ENCODE results near the gene GALNT18. TPM values are rescaled to one million over a fixed set of nuclear protein-coding genes. Genes with fewer than 3 reads are reported as not detected.

Gene GALNT18
- total and polyA plus RNA-seq, 2 donors (not counting 3 experiments of a cell fraction or from before 2014, with no cell fraction given) = 0.17 to 0.18 TPM

GRCh38 chr11:11461473-11461872, 160.3 kb downstream of the GALNT18 start:
- Histone ChIP-seq H2AFZ (ENCODE audit: low read depth, low read length) (no peak overlapping the region), H3K9me3 (replicated peaks; ENCODE audit: control insufficient read depth, insufficient read depth, low read length) (no peaks in the 10 kb centered on the region), H3K9me1 (replicated peaks; ENCODE audit: control insufficient read depth, extremely low read depth, insufficient read depth, low read length) (no peaks in the 10 kb centered on the region), H3K4me1 (ENCODE audit: control insufficient read depth, extremely low read depth, insufficient read depth, low read length) (no peaks in the 10 kb centered on the region), H4K20me1 (replicated peaks; ENCODE audit: control insufficient read depth, extremely low read depth, insufficient read depth, low read length) (no peaks in the 10 kb centered on the region), H3K27ac (ENCODE audit: insufficient read depth, low read depth, low read length) (no peak overlapping the region), H3K79me2 (ENCODE audit: control insufficient read depth, insufficient read depth, low read length) (no peaks in the 10 kb centered on the region), H3K4me2 (ENCODE audit: insufficient read depth, low read length) (no peak overlapping the region), H3K9ac (replicated peaks; ENCODE audit: extremely low read depth, insufficient read depth, low read length) (no peak overlapping the region), H3K27me3 (ENCODE audit: control insufficient read depth in 2 of 2, insufficient read depth in 2 of 2, low read length in 2 of 2) (no peaks in the 10 kb centered on the region), H3K4me3 (replicated peaks in 1 of 3; ENCODE audit: insufficient read depth in 1 of 3, low read depth in 1 of 3, low read length in 3 of 3) (no peak overlapping the region), H3K36me3 (ENCODE audit: control insufficient read depth in 2 of 2, extremely low read depth in 1 of 2, insufficient read depth in 2 of 2, low read length in 2 of 2) (no peaks in the 10 kb centered on the region)
- BruUV-seq (replicated peaks) = no TSS peak
- POLR2A ChIA-PET = no interaction called here
- DNase-seq (ENCODE audit: low read depth, low spot score) (no peak), FAIRE-seq (no peak)
- intact Hi-C loops (cut with micrococcal nuclease) = no loop called here
- dilution Hi-C loops (cut with MboI; ENCODE audit: extremely low pct_ligation_motif_present, low sequenced_read_pairs) = no loop called here
- CTCF ChIA-PET = no interaction called here
- TF ChIP-seq GATA2 (IDR thresholded peaks at IDR 0.05; ENCODE audit: insufficient read depth, insufficient read length, low read depth, low read length) (no peak), JUN (IDR thresholded peaks at IDR 0.05; ENCODE audit: borderline replicate concordance, insufficient read depth, insufficient read length, low read depth) (no peak), EZH2 (IDR thresholded peaks at IDR 0.05; ENCODE audit: borderline replicate concordance, low read depth, low read length, severe bottlenecking) (no peak), POLR2AphosphoS5 (IDR thresholded peaks at IDR 0.05; ENCODE audit: insufficient read depth, low read depth, low read length) (no peak), FOS (IDR thresholded peaks at IDR 0.05; ENCODE audit: borderline replicate concordance, insufficient read depth, low read length) (no peak), MYC (IDR thresholded peaks at IDR 0.05; ENCODE audit: low read depth, low read length) (no peak)

- dilution Hi-C loops (cut with MboI; ENCODE audit: extremely low pct_ligation_motif_present, low sequenced_read_pairs) = no loop called here
- no TSS peak for BruUV-seq (replicated peaks)
- ChIA-PET POLR2A (no interaction called here), CTCF (no interaction called here)
- no peaks in the 10 kb centered on the region for H4K20me1 ChIP-seq (replicated peaks; ENCODE audit: control insufficient read depth, extremely low read depth, insufficient read depth, low read length)
- H3K27me3 ChIP-seq (ENCODE audit: control insufficient read depth in 2 of 2, insufficient read depth in 2 of 2, low read length in 2 of 2) = no peaks in the 10 kb centered on the region
- FAIRE-seq (no peak), DNase-seq (ENCODE audit: low read depth, low spot score) (no peak)
- H3K9me1 ChIP-seq (replicated peaks; ENCODE audit: control insufficient read depth, extremely low read depth, insufficient read depth, low read length) = no peaks in the 10 kb centered on the region
- no peak overlapping the region for H3K4me3 ChIP-seq (replicated peaks in 1 of 3; ENCODE audit: insufficient read depth in 1 of 3, low read depth in 1 of 3, low read length in 3 of 3)
- no peak overlapping the region for H3K27ac ChIP-seq (ENCODE audit: insufficient read depth, low read depth, low read length)
- no peak overlapping the region for H3K9ac ChIP-seq (replicated peaks; ENCODE audit: extremely low read depth, insufficient read depth, low read length)
- no peak overlapping the region for H3K4me2 ChIP-seq (ENCODE audit: insufficient read depth, low read length)
- intact Hi-C loops (cut with micrococcal nuclease) = no loop called here
- TF ChIP-seq MYC (IDR thresholded peaks at IDR 0.05; ENCODE audit: low read depth, low read length) = no peak
- TF ChIP-seq EZH2 (IDR thresholded peaks at IDR 0.05; ENCODE audit: borderline replicate concordance, low read depth, low read length, severe bottlenecking) = no peak
- TF ChIP-seq GATA2 (IDR thresholded peaks at IDR 0.05; ENCODE audit: insufficient read depth, insufficient read length, low read depth, low read length) = no peak
- no peak for TF ChIP-seq MAX (IDR thresholded peaks at IDR 0.05; ENCODE audit: insufficient read depth, insufficient read length)
- no peak for TF ChIP-seq POLR2A (IDR thresholded peaks at IDR 0.05; ENCODE audit: low read depth, low read length)
- no peak for TF ChIP-seq FOS (IDR thresholded peaks at IDR 0.05; ENCODE audit: borderline replicate concordance, insufficient read depth, low read length)
- TF ChIP-seq CTCF (IDR thresholded peaks at IDR 0.05; ENCODE audit: extremely low read depth in 1 of 2, insufficient read depth in 1 of 2, low read depth in 1 of 2, low read length in 2 of 2) = no peak
- no peak for TF ChIP-seq POLR2AphosphoS5 (IDR thresholded peaks at IDR 0.05; ENCODE audit: insufficient read depth, low read depth, low read length)
- no peak for TF ChIP-seq JUN (IDR thresholded peaks at IDR 0.05; ENCODE audit: borderline replicate concordance, insufficient read depth, insufficient read length, low read depth)
- no peaks in the 10 kb centered on the region for H3K4me1 ChIP-seq (ENCODE audit: control insufficient read depth, extremely low read depth, insufficient read depth, low read length)
- no peaks in the 10 kb centered on the region for H3K36me3 ChIP-seq (ENCODE audit: control insufficient read depth in 2 of 2, extremely low read depth in 1 of 2, insufficient read depth in 2 of 2, low read length in 2 of 2)
- no peaks in the 10 kb centered on the region for H3K9me3 ChIP-seq (replicated peaks; ENCODE audit: control insufficient read depth, insufficient read depth, low read length)
- no peak overlapping the region for H2AFZ ChIP-seq (ENCODE audit: low read depth, low read length)
- no peaks in the 10 kb centered on the region for H3K79me2 ChIP-seq (ENCODE audit: control insufficient read depth, insufficient read depth, low read length)
Observed at GRCh38 chr11:11459578-11459977, 162.2 kb downstream of the GALNT18 start.

Data from endothelial cell of umbilical vein (primary cell).